SU-DHL-6 (cell line): Measurements from ENCODE around the gene SMTNL2.

ENCODE experiments used
- H2AFZ ChIP-seq: fragments of 200-600 bp; sonication (generic); 2 replicates; pipeline ENCODE4 v1.6.1; 2014; ENCODE audit warnings: low read depth, mild to moderate bottlenecking, moderate library complexity, mixed read lengths, antibody characterized with exemption, low read length; ENCODE audit not compliant: severe bottlenecking
- H3F3A ChIP-seq: fragments of 200-600 bp; shearing (Covaris generic); 2 replicates; pipeline ENCODE4 v1.6.0; 2016; ENCODE audit warnings: antibody characterized with exemption, mild to moderate bottlenecking; ENCODE audit not compliant: insufficient read depth
- H3K27ac ChIP-seq: fragments of 200-600 bp; sonication (generic); 2 replicates; pipeline ENCODE4 v1.5.1; 2016; ENCODE audit warnings: low read depth, mild to moderate bottlenecking, low read length, moderate library complexity, mixed read lengths
- H3K27me3 ChIP-seq: fragments of 200-600 bp; sonication (generic), shearing (Covaris generic); 2 replicates; pipeline ENCODE4 v1.6.0; 2014; ENCODE audit warnings: mild to moderate bottlenecking, low read length
- H3K36me3 ChIP-seq: fragments of 200-600 bp; sonication (generic); 2 replicates; pipeline ENCODE4 v1.6.1; 2014; ENCODE audit warnings: mild to moderate bottlenecking, low read length, mixed read lengths
- H3K4me2 ChIP-seq: fragments of 300-600, 200-600 bp; shearing (Covaris generic), sonication (generic); 2 replicates; pipeline ENCODE4 v1.6.0; 2014; ENCODE audit warnings: low read length, low read depth, mild to moderate bottlenecking; ENCODE audit not compliant: poor library complexity, severe bottlenecking
- H3K4me3 ChIP-seq: fragments of 200-600 bp; sonication (generic); 2 replicates; pipeline ENCODE4 v1.5.1; 2014; ENCODE audit warnings: antibody characterized with exemption, low read length, mild to moderate bottlenecking, mixed read lengths; ENCODE audit not compliant: insufficient read depth, poor library complexity, severe bottlenecking
- H3K79me2 ChIP-seq: fragments of 200-600 bp; sonication (generic); 2 replicates; pipeline ENCODE4 v1.6.1; 2014; ENCODE audit warnings: mild to moderate bottlenecking, low read length, moderate library complexity; ENCODE audit not compliant: insufficient read depth
- H3K9ac ChIP-seq: fragments of 200-600 bp; sonication (generic); 2 replicates; pipeline ENCODE4 v1.7.0; 2014; ENCODE audit warnings: mild to moderate bottlenecking, low read length
- H3K9me2 ChIP-seq: fragments of 200-600 bp; sonication (generic); replicated peaks from 2 replicates; pipeline ENCODE4 v1.6.1; 2014; ENCODE audit warnings: low read length; ENCODE audit not compliant: insufficient read depth
- H3K9me3 ChIP-seq: fragments of 200-600 bp; sonication (generic); 2 replicates; pipeline ENCODE4 v1.6.1; 2014; ENCODE audit warnings: low read length, mixed read lengths; ENCODE audit not compliant: insufficient read depth
- H4K20me1 ChIP-seq: fragments of 200-600 bp; sonication (generic); 2 replicates; pipeline ENCODE4 v1.6.1; 2014; ENCODE audit warnings: low read depth, mild to moderate bottlenecking, antibody characterized with exemption, low read length, moderate library complexity, mixed read lengths
- CTCF ChIP-seq: fragments of 200-600 bp; sonication (generic); IDR thresholded peaks from one replicate; pipeline ENCODE4 v1.5.1; 2017; ENCODE audit warnings: antibody characterized with exemption, mild to moderate bottlenecking, low read length, moderate library complexity; ENCODE audit not compliant: insufficient read depth, poor library complexity, severe bottlenecking
- EZH2phosphoT487 ChIP-seq: fragments of 200-600 bp; sonication (generic), shearing (Covaris generic); conservative IDR thresholded peaks from 2 replicates; pipeline ENCODE4 v1.6.1; 2018; ENCODE audit warnings: mild to moderate bottlenecking, antibody characterized with exemption, low read length, moderate library complexity, mixed read lengths

The SMTNL2 gene

GRCh38 chr17:4610656-4611055, 26.3 kb downstream of the SMTNL2 start:
- H3K79me2 ChIP-seq: no peaks in the 10 kb centered on the region
- no peaks in the 10 kb centered on the region for H3K9me2 ChIP-seq
- no peaks in the 10 kb centered on the region for H3K9me3 ChIP-seq
- H3K36me3 ChIP-seq: no peaks in the 10 kb centered on the region
- H3K27ac ChIP-seq: no peak overlapping the region
- H3K9ac ChIP-seq: no peak overlapping the region
- H3K27me3 ChIP-seq: no peaks in the 10 kb centered on the region
- H4K20me1 ChIP-seq: no peaks in the 10 kb centered on the region
- no peak overlapping the region for H2AFZ ChIP-seq
- no peak overlapping the region for H3K4me3 ChIP-seq
- no peaks in the 10 kb centered on the region for H3F3A ChIP-seq
- H3K4me2 ChIP-seq: no peak overlapping the region
- TF ChIP-seq EZH2phosphoT487: no peak
- TF ChIP-seq CTCF: no peak

GRCh38 chr17:4616476-4616875, 32.1 kb downstream of the SMTNL2 start:
- no peaks in the 10 kb centered on the region for H3K27me3 ChIP-seq
- H3F3A ChIP-seq: no peaks in the 10 kb centered on the region
- no peaks in the 10 kb centered on the region for H3K36me3 ChIP-seq
- H3K9me2 ChIP-seq: no peaks in the 10 kb centered on the region
- no peak overlapping the region for H3K4me3 ChIP-seq
- no peak overlapping the region for H3K9ac ChIP-seq
- no peak for TF ChIP-seq EZH2phosphoT487
- TF ChIP-seq CTCF: no peak
- no peak overlapping the region for H2AFZ ChIP-seq
- no peak overlapping the region for H3K27ac ChIP-seq
- H4K20me1 ChIP-seq: no peaks in the 10 kb centered on the region
- H3K79me2 ChIP-seq: no peaks in the 10 kb centered on the region
- H3K9me3 ChIP-seq: no peaks in the 10 kb centered on the region
- H3K4me2 ChIP-seq: no peak overlapping the region

GRCh38 chr17:4617090-4617489, 32.8 kb downstream of the SMTNL2 start:
- H3K9me3 ChIP-seq: no peaks in the 10 kb centered on the region
- TF ChIP-seq EZH2phosphoT487 (no peak), CTCF (no peak)
- H3K9ac ChIP-seq: no peak overlapping the region
- no peaks in the 10 kb centered on the region for H3K9me2 ChIP-seq
- H3K4me2 ChIP-seq: no peak overlapping the region
- no peak overlapping the region for H3K4me3 ChIP-seq
- no peak overlapping the region for H2AFZ ChIP-seq
- H3K79me2 ChIP-seq: no peaks in the 10 kb centered on the region
- H3F3A ChIP-seq: no peaks in the 10 kb centered on the region
- H3K36me3 ChIP-seq: no peaks in the 10 kb centered on the region
- no peak overlapping the region for H3K27ac ChIP-seq
- no peaks in the 10 kb centered on the region for H4K20me1 ChIP-seq
- H3K27me3 ChIP-seq: no peaks in the 10 kb centered on the region
